Mammary epithelial cell (primary cell): ENCODE measurements around the gene PHF19.

Experiments used
- CTCF ChIP-seq, 2 donors: IDR thresholded peaks in 1 of 2; conservative IDR thresholded peaks in 1 of 2; 2 replicates each; pipeline ENCODE4 v1.5.1; 2011 to 2012; ENCODE audit warnings: inconsistent platforms in 2 of 2, low read length in 2 of 2, mild to moderate bottlenecking in 2 of 2, control low read depth in 1 of 2, low read depth in 1 of 2; ENCODE audit not compliant: insufficient read depth in 1 of 2; ENCODE audit errors: extremely low read depth in 1 of 2
- EZH2 ChIP-seq: IDR thresholded peaks from 2 replicates; pipeline ENCODE4 v1.6.1; 2012; ENCODE audit warnings: low read length, inconsistent platforms, borderline replicate concordance

GRCh38 chr9:120877276-120878034 is 467 bp upstream of the PHF19 start:
- TF ChIP-seq EZH2 (no peak), CTCF (conservative IDR thresholded peaks at IDR 0.05 in 1 of 2, IDR thresholded peaks at IDR 0.05 in 1 of 2; ENCODE audit: extremely low read depth in 1 of 2, insufficient read depth in 1 of 2, low read depth in 1 of 2, low read length in 2 of 2) (no peak)
